Ishikawa (cell line): ENCODE results near the gene RIMS1.

Source experiments
- EP300 ChIP-seq: IDR thresholded peaks from 2 replicates; pipeline ENCODE4 v1.6.1; 2012; ENCODE audit warnings: borderline replicate concordance
- TEAD4 ChIP-seq: IDR thresholded peaks from 2 replicates; pipeline ENCODE4 v1.6.1; 2012
- YY1 ChIP-seq: IDR thresholded peaks from 2 replicates; pipeline ENCODE4 v1.6.1; 2012; ENCODE audit warnings: low read depth

- TF ChIP-seq TEAD4 (no peak), YY1 (no peak), EP300 (no peak)
These were observed 145.1 kb downstream of the RIMS1 start for GRCh38 chr6:72031471-72031870.
